Measurements from ENCODE around the gene ITPR1.

Gene ITPR1

GRCh38 chr3:4564270-4564669 is 71.1 kb downstream of the ITPR1 start:
- H3K4me3 ChIP-seq (ENCODE audit: low read depth, low read length), result no peak overlapping the region
- TF ChIP-seq CTCF (IDR thresholded peaks at IDR 0.05; ENCODE audit: low read depth, low read length, missing control alignments), result no peak
- no peak for DNase-seq (ENCODE audit: low read depth)
- in situ Hi-C loops (cut with HindIII; ENCODE audit: low sequenced_read_pairs), result no loop called here

- TF ChIP-seq CTCF (IDR thresholded peaks at IDR 0.05; ENCODE audit: low read depth, low read length, missing control alignments), result no peak
- no peak for DNase-seq (ENCODE audit: low read depth)
- in situ Hi-C loops (cut with HindIII; ENCODE audit: low sequenced_read_pairs), result no loop called here
Measured at GRCh38 chr3:4564928-4565586, 71.9 kb downstream of the ITPR1 start.

GRCh38 chr3:4565809-4566501 is 72.8 kb downstream of the ITPR1 start:
- TF ChIP-seq CTCF (IDR thresholded peaks at IDR 0.05; ENCODE audit: low read depth, low read length, missing control alignments), result no peak
- DNase-seq (ENCODE audit: low read depth), result no peak
- no peak overlapping the region for H3K4me3 ChIP-seq (ENCODE audit: low read depth, low read length)
- in situ Hi-C loops (cut with HindIII; ENCODE audit: low sequenced_read_pairs), result no loop called here

More at GRCh38 chr3:4564928-4565586, 71.9 kb downstream of the ITPR1 start:
- no peak overlapping the region for H3K4me3 ChIP-seq (ENCODE audit: low read depth, low read length)

- in situ Hi-C loops (cut with HindIII; ENCODE audit: low sequenced_read_pairs), result no loop called here
Measured at GRCh38 chr3:4568841-4569240, 75.7 kb downstream of the ITPR1 start.

GRCh38 chr3:4570840-4571621 is 77.9 kb downstream of the ITPR1 start:
- no peak for DNase-seq (ENCODE audit: low read depth)
- in situ Hi-C loops (cut with HindIII; ENCODE audit: low sequenced_read_pairs), result no loop called here
- no peak for TF ChIP-seq CTCF (IDR thresholded peaks at IDR 0.05; ENCODE audit: low read depth, low read length, missing control alignments)
- no peak overlapping the region for H3K4me3 ChIP-seq (ENCODE audit: low read depth, low read length)

More at GRCh38 chr3:4568841-4569240, 75.7 kb downstream of the ITPR1 start:
- no peak for DNase-seq (ENCODE audit: low read depth)
- no peak overlapping the region for H3K4me3 ChIP-seq (ENCODE audit: low read depth, low read length)
- TF ChIP-seq CTCF (IDR thresholded peaks at IDR 0.05; ENCODE audit: low read depth, low read length, missing control alignments), result no peak

- in situ Hi-C loops (cut with HindIII; ENCODE audit: low sequenced_read_pairs), result no loop called here
- no peak for TF ChIP-seq CTCF (IDR thresholded peaks at IDR 0.05; ENCODE audit: low read depth, low read length, missing control alignments)
- no peak overlapping the region for H3K4me3 ChIP-seq (ENCODE audit: low read depth, low read length)
- DNase-seq (ENCODE audit: low read depth), result no peak
Measured at GRCh38 chr3:4571690-4572334, 78.7 kb downstream of the ITPR1 start.

All from astrocyte of the cerebellum (primary cell).